Mesodermal cell (in vitro differentiated cells): ENCODE results near the gene PTPMT1.
"Not testable (repeated sequence)": the region's sequence is repeated elsewhere in the genome, so short reads cannot be mapped to it uniquely, and the experiment has no call there.

Experiments
- H3K27ac ChIP-seq: 2 replicates; pipeline ENCODE4 v1.7.0; 2013; ENCODE audit warnings: mild to moderate bottlenecking, low read depth, low read length, moderate library complexity; ENCODE audit not compliant: severe bottlenecking
- H3K36me3 ChIP-seq: 2 replicates; pipeline ENCODE4 v1.7.1; 2013; ENCODE audit warnings: mild to moderate bottlenecking, low read length, moderate library complexity; ENCODE audit not compliant: control insufficient read depth, insufficient read depth
- H3K4me1 ChIP-seq: one replicate; pipeline ENCODE4 v1.7.1; 2013; ENCODE audit warnings: mild to moderate bottlenecking, low read length; ENCODE audit not compliant: insufficient read depth, control insufficient read depth, poor library complexity, severe bottlenecking
- H3K4me3 ChIP-seq: 2 replicates; pipeline ENCODE4 v1.7.0; 2013; ENCODE audit warnings: low read length, control low read depth, mild to moderate bottlenecking; ENCODE audit not compliant: insufficient read depth, poor library complexity, severe bottlenecking; ENCODE audit errors: extremely low read depth
- H3K9me3 ChIP-seq: 2 replicates; pipeline ENCODE4 v1.7.1; 2013; ENCODE audit warnings: mild to moderate bottlenecking, low read length, moderate library complexity; ENCODE audit not compliant: control insufficient read depth
- WGBS, 2 experiments: methylation state at CpG; one replicate each; pipeline ENCODE4 v1.1.5; 2013; ENCODE audit warnings: missing lambda C conversion rate in 2 of 2; ENCODE audit not compliant: insufficient coverage in 2 of 2; 5-methylcytosine and 5-hydroxymethylcytosine counted together

PTPMT1 gene

DNA sequence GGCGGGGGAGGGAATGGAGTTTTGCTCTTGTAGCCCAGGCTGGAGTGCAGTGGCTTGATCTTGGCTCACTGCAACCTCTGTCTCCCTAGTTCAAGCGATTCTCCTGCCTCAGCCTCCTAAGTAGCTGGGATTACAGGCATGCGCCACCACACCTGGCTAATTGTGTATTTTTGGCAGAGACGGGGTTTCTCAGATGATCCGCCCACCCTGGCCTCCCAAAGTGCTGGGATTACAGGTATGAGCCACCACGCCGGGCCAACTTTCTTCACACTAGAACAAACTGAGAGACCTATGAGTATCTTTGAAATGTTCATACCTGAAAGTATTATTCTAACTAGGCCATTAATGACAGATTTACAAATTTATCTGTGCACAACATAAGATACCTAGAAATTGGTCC, 19.1 kb upstream of the PTPMT1 start:
- not testable (repeated sequence) for H3K27ac ChIP-seq, H3K9me3 ChIP-seq, H3K4me3 ChIP-seq, H3K4me1 ChIP-seq
- peaks cover 74% of the 10 kb centered on the region for H3K36me3 ChIP-seq
- WGBS, 2 experiments = 100% methylated on average over 1 to 4 of the region's 7 CpGs

DNA sequence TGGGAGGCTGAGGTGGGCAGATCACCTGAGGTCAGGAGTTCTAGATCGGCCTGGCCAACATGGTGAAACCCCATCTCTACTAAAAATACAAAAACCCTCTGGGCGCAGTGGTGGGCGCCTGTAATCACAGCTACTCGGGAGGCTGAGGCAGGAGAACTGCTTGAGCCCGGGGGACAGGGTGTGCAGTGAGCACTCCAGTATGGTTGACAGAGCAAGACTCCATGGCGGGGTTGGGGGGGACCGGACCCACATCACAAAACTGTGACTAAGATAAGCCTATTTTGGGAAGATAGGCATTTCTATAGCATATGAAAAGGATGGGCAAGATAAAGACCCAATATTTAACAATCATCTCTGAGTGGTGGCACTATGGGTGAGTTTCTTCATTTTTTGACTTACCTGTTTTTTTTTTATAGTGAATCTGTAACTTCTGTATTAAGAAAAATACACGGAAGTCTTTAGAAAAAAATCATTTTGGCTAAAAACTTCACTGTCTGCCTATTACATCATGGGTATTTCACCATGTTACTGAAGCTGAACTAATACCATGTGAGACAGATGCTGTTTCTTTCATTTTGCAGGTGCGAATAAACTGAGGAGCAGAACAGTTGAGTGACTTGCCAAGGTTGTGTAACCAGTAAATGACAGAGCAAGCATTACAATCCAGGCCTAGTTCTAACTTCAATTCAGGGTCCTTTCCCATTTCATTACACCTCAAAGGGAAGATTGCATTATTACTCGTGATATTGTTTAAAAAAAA, 14.9 kb upstream of the PTPMT1 start:
- Histone ChIP-seq H3K4me1 (peaks cover 3% of the 10 kb centered on the region), H3K27ac (no peak overlapping the region), H3K9me3 (no peaks in the 10 kb centered on the region), H3K36me3 (peaks cover 48% of the 10 kb centered on the region), H3K4me3 (no peak overlapping the region)
- WGBS, 2 experiments = 85 to 96% methylated on average over 3 to 5 of the region's 10 CpGs

DNA sequence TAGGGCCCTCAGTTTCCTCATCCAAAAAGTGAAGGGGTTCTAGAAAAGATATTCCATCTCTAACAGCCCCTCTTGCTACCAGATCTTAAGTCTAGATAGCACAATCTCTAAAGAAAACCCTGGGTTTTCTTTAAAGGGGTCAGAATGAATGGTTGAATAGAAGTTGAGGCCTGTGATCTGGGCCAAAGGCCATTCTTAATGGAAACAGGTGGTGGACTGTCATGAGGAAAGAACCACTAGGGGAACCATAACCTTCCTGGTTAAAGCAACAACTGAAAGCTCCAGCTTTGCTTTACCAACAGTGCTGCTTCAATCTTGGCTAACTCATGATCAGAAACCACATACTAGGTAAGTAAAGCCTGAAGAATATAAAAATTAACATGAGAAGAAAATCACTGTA, 14.3 kb upstream of the PTPMT1 start:
- Histone ChIP-seq H3K9me3 (no peaks in the 10 kb centered on the region), H3K4me1 (peaks cover 3% of the 10 kb centered on the region), H3K36me3 (peaks cover 48% of the 10 kb centered on the region), H3K27ac (no peak overlapping the region), H3K4me3 (peak overlapping the region; percentile 99)

DNA sequence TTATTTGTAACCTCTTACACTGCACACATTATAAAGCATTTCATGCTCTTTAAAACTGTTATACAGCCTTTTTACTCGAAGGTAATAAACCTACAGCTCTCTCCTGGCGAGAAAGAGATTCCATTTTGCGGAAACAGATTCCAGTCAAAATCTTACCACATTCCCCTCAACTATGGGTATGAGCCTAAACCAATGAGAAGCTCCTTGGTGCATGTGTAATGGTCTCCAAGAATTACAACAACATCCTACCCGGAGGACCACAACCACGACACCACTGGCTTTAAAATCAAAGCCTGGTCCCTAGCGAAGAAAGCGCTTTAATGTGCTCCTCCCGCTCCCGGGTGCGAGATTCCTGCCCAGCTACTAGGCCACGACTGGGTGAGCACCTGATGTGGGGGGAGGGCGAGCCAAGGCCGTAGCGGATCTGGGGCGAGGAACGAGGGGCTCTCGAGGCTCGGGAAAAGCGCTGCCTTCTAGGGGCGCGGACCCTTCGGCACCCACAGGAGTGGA, 13.3 kb upstream of the PTPMT1 start:
- 0 to 1% methylated on average over 21 to 22 of the region's 22 CpGs for WGBS, 2 experiments
- peak overlapping the region; percentile 91 for H3K27ac ChIP-seq

DNA sequence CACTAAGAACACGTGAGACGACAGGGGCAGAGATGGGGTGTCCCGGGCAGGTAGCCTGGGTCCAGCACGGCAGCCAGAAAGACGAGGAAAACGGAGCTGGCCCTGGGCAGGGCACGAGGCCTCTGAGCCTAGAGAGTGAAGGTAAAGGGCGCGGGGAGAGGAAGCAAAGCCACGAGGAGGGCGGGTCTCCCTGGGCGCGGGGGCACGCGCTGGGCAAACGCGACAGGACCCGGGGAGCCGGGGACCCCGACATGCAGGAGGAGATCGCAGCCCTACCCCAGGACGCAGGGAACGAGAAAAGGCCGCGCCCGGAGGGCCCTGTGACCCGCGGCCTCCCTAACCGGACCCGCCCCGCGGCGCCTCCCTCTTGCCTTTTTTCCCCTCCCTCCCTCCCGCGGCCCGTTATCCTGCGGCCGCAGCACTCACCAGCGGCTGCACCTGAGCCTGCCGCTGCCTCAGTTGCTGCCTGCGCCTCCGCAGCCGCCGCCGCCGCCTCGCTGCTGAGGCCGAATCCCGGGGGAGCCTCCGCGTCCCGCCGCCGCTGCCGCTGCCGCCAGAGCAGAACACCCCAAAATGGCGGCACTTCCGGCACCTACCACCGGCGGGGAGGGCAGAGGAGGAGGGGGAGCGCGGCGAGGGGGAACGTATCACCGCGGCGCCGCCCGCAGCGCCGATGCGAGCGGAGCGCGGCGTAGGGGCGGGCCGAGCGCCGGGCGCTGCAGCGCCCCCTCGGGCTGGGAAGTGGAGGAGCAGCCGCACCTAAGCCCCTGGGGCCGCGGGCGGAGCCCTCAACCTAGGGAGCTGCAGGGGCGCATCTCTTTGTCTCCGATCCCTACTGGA, 12.6 kb upstream of the PTPMT1 start, which contains the start of gene CELF1:
Gene CELF1 (minus strand): TSS at position 567 of the 840 bp plus-strand sequence. CDS start 53,609 bp downstream, outside the sequence.
- peak within 1 kb of the TSS; percentile 91 for H3K27ac ChIP-seq
- H3K9me3 ChIP-seq = no peaks in the 10 kb centered on the region
- peak within 1 kb of the TSS; percentile 99 for H3K4me3 ChIP-seq
- WGBS, 2 experiments = 0% methylated on average over 50 to 69 of the region's 89 CpGs
- H3K4me1 ChIP-seq = peaks cover 3% of the 10 kb centered on the region
- H3K36me3 ChIP-seq = peaks cover 35% of the 10 kb centered on the region

More for the DNA sequence above, 13.3 kb upstream of the PTPMT1 start:
- Histone ChIP-seq H3K4me1 (peaks cover 3% of the 10 kb centered on the region), H3K4me3 (peak overlapping the region; percentile 99), H3K36me3 (peaks cover 40% of the 10 kb centered on the region), H3K9me3 (no peaks in the 10 kb centered on the region)

DNA sequence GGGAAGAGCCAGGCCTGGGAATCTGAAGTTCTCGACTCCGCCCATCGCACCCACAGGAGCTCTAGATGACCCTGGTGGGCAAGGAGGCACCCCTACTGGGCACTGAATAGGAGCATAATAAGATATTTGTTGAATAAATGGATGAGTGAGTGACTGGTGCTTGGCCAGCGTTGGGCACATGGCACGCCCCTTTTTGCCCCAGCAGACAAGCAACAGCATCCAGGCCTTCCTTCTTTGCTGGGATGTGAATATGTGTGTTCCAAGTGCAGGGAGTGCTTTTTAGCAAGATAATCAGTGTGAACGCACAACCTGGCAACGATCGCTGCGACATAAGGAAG, 12.0 kb upstream of the PTPMT1 start:
- 9 to 20% methylated on average over 5 of the region's 9 CpGs for WGBS, 2 experiments
- H3K4me3 ChIP-seq = peak overlapping the region; percentile 99
- H3K27ac ChIP-seq = peak overlapping the region; percentile 79
- H3K36me3 ChIP-seq = peaks cover 29% of the 10 kb centered on the region
- peaks cover 3% of the 10 kb centered on the region for H3K4me1 ChIP-seq
- no peaks in the 10 kb centered on the region for H3K9me3 ChIP-seq

DNA sequence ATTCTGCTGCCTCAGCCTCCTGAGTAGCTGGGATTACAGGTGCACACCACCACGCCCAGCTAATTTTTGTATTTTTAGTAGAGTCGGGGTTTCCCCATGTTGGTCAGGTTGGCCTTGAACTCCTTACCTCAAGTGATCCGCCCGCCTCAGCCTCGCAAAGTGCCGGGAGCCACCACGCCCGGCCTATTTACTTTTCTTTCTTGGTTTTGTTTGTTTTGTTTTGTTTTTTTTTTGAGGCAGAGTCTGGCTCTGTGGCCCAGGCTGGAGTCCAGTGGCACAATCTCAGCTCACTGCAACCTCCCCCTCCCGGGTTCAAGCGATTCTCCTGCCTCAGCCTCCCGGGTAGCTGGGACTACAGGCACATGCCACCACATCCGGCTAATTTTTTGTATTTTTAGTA, 8.4 kb upstream of the PTPMT1 start:
- H3K4me1 ChIP-seq, H3K9me3 ChIP-seq, H3K36me3 ChIP-seq, H3K4me3 ChIP-seq, H3K27ac ChIP-seq: not testable (repeated sequence)
- WGBS, 2 experiments = 97 to 98% methylated on average over 9 of the region's 12 CpGs

DNA sequence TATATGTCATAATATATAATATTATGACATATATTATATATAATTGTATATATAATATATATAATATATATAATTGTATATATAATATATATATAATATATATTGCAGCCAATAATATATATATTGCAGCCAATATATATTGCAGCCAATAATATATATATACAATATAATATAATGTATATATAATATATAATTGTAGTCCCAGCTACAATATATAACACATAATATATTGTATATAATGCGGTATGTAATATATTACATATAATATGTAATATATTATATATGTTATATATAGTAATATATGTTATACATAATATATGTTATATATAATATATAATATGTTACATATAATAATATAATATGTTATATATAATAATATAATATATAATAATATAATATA, 6.7 kb upstream of the PTPMT1 start:
- no CpG with 5 or more reads among the region's 1 CpG for WGBS, 2 experiments
- Histone ChIP-seq H3K27ac (no peak overlapping the region), H3K36me3 (no peaks in the 10 kb centered on the region), H3K9me3 (no peaks in the 10 kb centered on the region), H3K4me3 (no peak overlapping the region), H3K4me1 (no peaks in the 10 kb centered on the region)

DNA sequence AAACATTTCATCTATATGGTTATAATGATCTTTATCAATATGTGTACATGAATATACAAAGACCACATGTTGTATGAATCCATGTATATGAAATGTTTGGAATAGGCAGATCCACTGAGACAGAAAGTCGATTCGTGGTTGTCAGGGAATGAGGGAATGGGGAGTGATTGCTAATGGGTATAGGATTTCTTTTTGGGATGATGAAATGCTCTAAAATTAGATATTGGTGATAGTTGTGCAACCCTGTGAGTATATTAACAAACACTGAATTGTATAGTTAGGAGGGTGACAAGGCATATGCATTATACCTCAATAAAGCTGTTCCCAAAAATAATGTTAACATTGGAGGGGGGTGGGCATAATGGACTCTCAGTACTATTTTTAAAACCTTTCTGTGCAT, 5.0 kb upstream of the PTPMT1 start:
- peaks cover 5% of the 10 kb centered on the region for H3K4me1 ChIP-seq
- WGBS, 2 experiments = 100% methylated on average over 2 of the region's 2 CpGs
- no peak overlapping the region for H3K27ac ChIP-seq
- H3K36me3 ChIP-seq = no peaks in the 10 kb centered on the region
- H3K4me3 ChIP-seq = no peak overlapping the region
- H3K9me3 ChIP-seq = no peaks in the 10 kb centered on the region

DNA sequence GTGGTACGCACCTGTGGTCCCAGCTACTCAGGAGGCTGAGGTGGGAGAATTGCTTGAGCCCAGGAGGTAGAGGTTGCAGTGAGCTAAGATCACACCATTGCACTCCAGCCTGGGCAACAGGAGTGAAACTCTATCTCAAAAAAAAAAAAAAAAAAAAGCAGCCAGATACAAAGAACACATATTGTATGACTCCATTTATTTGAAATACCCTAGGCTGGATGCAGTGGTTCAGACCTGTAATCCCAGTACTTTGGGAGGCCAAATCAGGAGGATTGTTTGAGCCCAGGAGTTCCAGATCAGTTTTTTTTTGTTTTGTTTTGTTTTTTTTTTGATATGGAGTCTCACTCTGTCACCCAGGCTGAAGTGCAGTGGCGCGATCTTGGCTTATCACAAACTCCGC, 3.0 kb upstream of the PTPMT1 start:
- not testable (repeated sequence) for H3K9me3 ChIP-seq, H3K36me3 ChIP-seq, H3K4me3 ChIP-seq, H3K27ac ChIP-seq, H3K4me1 ChIP-seq
- no CpG with 5 or more reads among the region's 4 CpGs for whole genome bisulfite sequencing, 2 experiments

DNA sequence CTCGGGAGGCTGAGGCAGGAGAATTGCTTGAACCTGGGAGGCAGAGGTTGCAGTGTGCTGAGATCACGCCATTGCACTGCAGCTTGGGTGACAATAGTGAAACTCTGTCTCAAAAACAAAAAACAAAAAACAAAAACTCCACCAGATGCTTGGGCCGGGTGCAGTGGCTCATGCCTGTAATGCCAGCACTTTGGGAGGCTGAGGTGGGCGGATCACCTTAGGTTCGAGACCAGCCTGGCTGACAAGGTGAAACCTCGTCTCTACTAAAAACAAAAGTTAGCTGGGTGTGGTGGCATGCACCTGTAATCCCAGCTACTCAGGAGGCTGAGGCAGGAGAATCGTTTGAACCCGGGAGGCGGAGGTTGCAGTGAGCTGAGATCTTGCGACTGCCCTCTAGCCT, 1.0 kb upstream of the PTPMT1 start:
- 90 to 97% methylated on average over 6 to 9 of the region's 10 CpGs for WGBS, 2 experiments
- peaks cover 21% of the 10 kb centered on the region for H3K36me3 ChIP-seq
- H3K4me1 ChIP-seq, H3K4me3 ChIP-seq, H3K9me3 ChIP-seq, H3K27ac ChIP-seq: not testable (repeated sequence)
